HG02588 (cell line): ENCODE measurements around the gene C2CD3.

Experiments used
- ATAC-seq: cut with Tn5 transposase; IDR thresholded peaks from one replicate; pipeline ENCODE4 v1.9.1; 2021; ENCODE audit warnings: mild to moderate bottlenecking, moderate library complexity; ENCODE audit not compliant: unreplicated experiment

C2CD3 gene

DNA sequence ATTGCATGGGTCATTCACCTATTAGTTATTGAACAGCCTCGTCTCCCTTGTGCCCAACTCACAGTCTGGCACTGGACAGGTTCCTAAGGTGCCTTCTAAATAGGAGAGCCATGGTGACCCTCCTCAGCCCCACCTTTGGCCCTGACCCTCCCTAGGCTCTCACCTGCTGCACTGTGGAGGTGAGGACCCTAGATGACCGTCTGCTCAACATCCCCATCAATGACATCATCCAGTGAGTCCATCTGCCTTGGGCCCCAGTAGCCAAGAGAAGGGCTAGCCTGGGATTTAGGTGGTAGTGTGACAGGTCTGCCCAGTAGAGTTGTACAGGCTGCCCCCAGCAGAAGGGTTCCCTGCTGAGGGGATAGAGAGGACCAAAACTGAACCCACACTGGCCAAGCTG, 201.7 kb downstream of the C2CD3 start:
- ATAC-seq: no peak

DNA sequence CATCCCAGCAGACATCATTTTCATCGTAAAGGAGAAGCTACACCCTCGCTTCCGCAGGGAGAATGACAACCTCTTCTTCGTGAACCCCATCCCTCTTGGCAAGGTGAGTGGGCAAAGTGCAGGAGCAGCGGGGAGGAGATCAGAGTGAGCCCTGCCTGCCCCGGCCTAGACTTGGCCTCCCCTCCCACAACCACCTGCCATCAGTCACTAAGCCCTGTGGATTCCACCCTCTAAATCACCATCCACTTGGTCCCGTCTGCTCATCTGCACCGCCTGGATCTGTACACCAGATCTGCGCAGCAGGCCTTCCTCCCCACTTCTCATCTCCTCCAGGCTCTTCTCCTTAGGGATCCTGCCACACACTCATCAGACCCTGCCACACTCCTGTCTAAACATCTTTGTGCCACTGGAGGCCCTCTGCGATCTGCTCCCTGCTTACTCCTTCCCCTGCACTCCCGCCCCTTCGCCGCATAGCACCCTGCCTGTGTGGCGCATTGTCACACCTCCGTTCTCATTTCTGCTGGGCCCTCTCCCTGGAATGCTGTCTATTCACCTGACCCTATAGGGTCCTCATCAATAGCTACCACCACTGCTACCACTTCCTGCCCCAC, 202.3 kb downstream of the C2CD3 start:
- ATAC-seq: no peak

DNA sequence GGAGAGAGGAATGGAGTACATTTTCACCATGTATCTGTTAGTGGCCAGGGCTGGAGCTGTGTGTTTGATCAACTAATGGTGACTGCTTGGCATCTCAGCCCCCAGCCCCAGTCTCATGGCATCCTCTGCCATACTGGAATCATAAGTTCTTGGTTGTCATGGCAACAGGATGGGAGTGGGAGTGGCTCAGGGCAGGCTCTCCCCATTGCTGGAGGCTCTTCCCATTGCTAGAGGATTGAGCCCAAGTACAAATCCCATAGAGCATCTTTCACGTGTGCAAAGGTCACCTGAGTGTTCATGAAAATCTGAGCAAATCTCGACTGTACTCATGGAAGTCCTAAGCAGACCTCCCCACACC, 205.1 kb downstream of the C2CD3 start:
- ATAC-seq: no peak

DNA sequence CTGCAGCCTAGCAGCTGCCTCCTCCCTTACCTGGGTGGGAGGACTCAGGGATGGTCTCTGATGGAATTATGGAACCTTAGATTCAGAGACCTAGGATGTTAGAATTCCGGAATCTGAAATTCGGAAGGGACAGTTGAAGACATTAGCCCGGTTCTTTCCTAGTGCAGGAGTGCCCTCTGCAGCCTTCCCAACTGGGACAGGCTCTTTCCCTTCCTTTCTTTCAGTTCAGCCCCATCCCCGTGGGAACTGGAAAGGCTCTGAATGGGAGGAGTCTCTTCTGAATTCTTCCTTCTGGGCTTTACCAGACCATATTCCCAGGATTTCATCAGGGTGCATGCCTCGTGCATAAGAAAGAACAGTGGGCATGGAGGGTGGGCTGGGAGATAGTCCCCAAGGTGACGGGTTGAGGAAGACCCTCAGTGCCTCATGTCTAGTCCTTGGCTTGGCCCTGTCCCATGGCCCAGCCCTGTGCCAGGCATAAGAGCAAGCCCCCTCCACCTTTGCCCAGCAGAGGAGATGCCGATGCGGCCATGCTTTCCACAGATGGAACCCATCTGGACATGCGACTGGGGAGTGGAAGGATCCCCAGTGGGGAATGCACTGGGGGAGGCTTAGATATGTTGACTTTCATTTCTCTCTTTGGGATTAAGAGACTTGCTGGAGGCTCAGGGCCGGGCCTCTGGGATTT, 205.6 kb downstream of the C2CD3 start:
- ATAC-seq: no peak

- no peak for ATAC-seq
Measured at GRCh38 chr11:73963861-73964260, 206.9 kb downstream of the C2CD3 start.
